Bronchial epithelial cell (primary cell): Measurements from ENCODE around the gene SLC39A12. TPM values are rescaled to one million over a fixed set of nuclear protein-coding genes. Genes with fewer than 3 reads are reported as not detected.

Experiments used
- DNase-seq: peaks from one replicate; pipeline ENCODE4 v3.0.0-alpha.2; 2010; ENCODE audit warnings: low read depth
- FAIRE-seq: peaks from 2 replicates; lab custom pipeline; 2011; peaks lifted over from hg19 to GRCh38; lab: Jason Lieb, UNC
- H3K27me3 ChIP-seq: 2 replicates; pipeline ENCODE4 v1.5.1; 2011; ENCODE audit warnings: low read length; ENCODE audit not compliant: control insufficient read depth, insufficient read depth
- H3K36me3 ChIP-seq: 2 replicates; pipeline ENCODE4 v1.5.1; 2011; ENCODE audit warnings: low read length; ENCODE audit not compliant: control insufficient read depth, insufficient read depth
- H3K4me3 ChIP-seq: 2 replicates; pipeline ENCODE4 v1.5.1; 2011; ENCODE audit warnings: mild to moderate bottlenecking, low read depth, low read length, control low read depth
- total RNA-seq: library from RNA; depleted of rRNA; stranded (reverse); fragments of >200 nt; gene quantifications from 2 replicates; pipeline ENCODE4 v1.2.1, GENCODE V29; 2014
- TF ChIP-seq, protein P1 (sequence below): IDR thresholded peaks from 2 replicates; pipeline ENCODE4 v1.5.1; 2011; ENCODE audit warnings: mild to moderate bottlenecking, moderate library complexity, low read length, control low read depth, inconsistent platforms; ENCODE audit not compliant: insufficient read depth, severe bottlenecking

The SLC39A12 gene
- total RNA-seq, 1 donor from 2014 or later: not detected

DNA sequence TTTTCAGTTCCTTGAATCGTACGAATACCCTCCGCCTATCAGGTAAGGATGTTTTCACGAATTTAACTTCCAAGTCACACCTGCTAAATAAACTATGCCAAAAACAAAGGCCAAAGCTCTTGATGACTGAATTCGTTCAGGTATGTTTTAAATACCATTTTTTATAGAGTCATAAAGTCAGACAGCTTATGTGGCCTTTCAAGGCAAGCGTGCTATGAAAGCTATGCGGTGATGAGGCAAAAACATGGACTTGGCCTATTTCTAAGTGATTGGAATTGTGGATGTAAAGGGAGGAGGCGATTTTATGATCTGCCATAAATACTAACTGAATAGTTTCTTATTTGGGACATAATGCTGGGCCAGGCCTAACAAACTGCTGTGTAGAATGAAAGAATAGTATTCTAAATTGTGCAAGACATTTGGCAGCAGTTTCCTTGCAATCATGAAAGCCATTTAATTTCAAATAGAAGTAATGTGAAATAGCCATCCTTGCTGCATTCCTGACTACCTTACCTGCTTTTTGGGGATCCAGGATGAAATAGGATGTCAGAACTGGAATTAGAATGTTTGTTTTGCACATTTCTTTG, 14.0 kb downstream of the SLC39A12 start:
- Histone ChIP-seq H3K36me3 (no peaks in the 10 kb centered on the region), H3K27me3 (no peaks in the 10 kb centered on the region), H3K4me3 (no peak overlapping the region)
- TF ChIP-seq, protein P1, sequence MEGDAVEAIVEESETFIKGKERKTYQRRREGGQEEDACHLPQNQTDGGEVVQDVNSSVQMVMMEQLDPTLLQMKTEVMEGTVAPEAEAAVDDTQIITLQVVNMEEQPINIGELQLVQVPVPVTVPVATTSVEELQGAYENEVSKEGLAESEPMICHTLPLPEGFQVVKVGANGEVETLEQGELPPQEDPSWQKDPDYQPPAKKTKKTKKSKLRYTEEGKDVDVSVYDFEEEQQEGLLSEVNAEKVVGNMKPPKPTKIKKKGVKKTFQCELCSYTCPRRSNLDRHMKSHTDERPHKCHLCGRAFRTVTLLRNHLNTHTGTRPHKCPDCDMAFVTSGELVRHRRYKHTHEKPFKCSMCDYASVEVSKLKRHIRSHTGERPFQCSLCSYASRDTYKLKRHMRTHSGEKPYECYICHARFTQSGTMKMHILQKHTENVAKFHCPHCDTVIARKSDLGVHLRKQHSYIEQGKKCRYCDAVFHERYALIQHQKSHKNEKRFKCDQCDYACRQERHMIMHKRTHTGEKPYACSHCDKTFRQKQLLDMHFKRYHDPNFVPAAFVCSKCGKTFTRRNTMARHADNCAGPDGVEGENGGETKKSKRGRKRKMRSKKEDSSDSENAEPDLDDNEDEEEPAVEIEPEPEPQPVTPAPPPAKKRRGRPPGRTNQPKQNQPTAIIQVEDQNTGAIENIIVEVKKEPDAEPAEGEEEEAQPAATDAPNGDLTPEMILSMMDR: no peak
- DNase-seq (no peak), FAIRE-seq (no peak)

DNA sequence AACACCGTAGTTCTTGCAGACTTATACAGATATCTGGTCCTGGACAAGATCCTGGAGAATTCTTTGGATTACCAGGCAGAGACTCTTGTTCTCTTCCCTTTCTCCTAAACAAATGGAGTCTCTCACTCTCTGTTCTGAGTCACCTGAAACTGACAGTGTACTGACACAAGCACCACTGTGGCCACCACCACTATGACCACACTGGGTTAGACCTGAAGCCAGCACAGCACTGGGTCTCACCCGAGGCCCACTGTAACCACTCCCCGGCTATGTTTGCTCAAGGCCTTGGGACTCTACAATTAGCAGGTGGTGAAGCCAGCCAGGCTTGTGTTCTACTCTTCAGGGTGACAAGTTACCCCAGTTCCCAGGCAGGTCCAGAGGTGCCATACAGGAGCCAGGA, 22.8 kb downstream of the SLC39A12 start:
- Histone ChIP-seq H3K36me3 (no peaks in the 10 kb centered on the region), H3K27me3 (no peaks in the 10 kb centered on the region), H3K4me3 (no peak overlapping the region)
- TF ChIP-seq, protein P1: no peak
- FAIRE-seq: no peak
- DNase-seq: no peak

DNA sequence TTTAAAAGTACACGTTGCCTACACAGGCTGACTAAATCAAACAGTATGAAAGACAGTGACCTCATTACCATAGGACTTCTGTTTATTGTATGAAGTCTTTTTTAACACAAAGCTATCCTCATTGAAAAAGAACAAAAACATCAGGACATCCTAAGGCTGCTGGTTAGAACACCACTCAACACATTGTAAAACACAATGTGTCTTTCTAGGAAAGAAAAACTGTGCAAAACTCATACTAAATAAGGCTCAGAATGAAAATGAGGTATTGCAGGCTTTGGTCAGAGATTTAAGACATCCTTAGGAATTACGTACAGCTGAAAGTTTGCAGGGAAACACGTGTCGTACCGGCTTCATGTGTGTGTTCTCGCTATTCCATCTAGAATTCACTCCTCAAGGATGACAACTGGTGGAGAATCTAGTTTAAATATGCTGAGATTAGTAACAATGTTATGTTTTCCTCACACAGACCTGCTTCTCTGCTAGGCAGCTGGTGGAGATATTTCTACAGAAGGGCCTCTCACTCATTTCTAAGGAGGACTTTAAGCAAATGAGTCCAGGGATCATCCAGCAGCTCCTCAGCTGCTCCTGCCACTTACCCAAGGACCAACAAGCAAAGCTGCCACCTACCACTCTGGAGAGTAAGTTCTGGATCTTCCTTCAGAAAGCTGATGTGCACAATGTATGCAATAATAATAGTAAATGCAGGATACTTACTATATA, 29.3 kb downstream of the SLC39A12 start:
- no peaks in the 10 kb centered on the region for H3K36me3 ChIP-seq
- DNase-seq (no peak), FAIRE-seq (no peak)
- H3K4me3 ChIP-seq: no peak overlapping the region
- TF ChIP-seq, protein P1: no peak
- H3K27me3 ChIP-seq: no peaks in the 10 kb centered on the region

DNA sequence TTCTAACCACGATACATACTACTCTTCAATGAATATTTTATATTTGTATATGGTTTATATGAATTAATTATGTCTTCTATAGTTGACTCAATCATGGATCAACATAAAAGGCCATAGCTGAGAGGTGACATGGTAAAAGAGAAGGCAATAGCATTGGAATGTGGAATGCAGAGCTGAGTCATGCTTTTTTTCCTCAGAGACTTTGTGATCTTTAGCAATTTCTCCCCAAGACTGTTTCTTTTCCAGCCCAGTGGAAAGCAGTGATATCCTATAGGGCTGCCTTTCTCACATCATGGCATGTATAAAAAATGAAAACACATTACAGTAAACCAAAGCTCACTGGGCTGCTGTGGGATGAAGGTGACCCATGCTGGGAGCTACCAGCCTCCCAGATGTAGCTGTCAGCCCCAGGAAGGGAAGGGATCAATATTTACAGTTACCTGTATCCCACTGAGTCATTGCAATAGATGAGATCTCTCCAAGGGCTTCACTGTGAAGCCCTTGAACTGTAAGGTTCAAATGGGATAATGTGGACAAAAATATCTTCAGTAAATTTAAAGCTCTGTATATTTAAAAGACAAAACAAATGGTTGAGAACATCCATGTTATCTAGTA, 30.2 kb downstream of the SLC39A12 start:
- Histone ChIP-seq H3K36me3 (no peaks in the 10 kb centered on the region), H3K27me3 (no peaks in the 10 kb centered on the region), H3K4me3 (no peak overlapping the region)
- FAIRE-seq (no peak), DNase-seq (peak; percentile 64)
- TF ChIP-seq, protein P1: no peak

GRCh38 chr10:17984056-17984455, 32.3 kb downstream of the SLC39A12 start:
- no peaks in the 10 kb centered on the region for H3K27me3 ChIP-seq
- no peaks in the 10 kb centered on the region for H3K36me3 ChIP-seq
- TF ChIP-seq, protein P1: no peak
- no peak for FAIRE-seq
- DNase-seq: peak; percentile 51
- no peak overlapping the region for H3K4me3 ChIP-seq
